ENCODE measurements around the gene PSMD3. TPM values are rescaled to one million over a fixed set of nuclear protein-coding genes. Genes with fewer than 3 reads are reported as not detected.

PSMD3 gene
- total and polyA plus RNA-seq, 2 experiments from 2014 or later, result 92.1 to 114 TPM

DNA sequence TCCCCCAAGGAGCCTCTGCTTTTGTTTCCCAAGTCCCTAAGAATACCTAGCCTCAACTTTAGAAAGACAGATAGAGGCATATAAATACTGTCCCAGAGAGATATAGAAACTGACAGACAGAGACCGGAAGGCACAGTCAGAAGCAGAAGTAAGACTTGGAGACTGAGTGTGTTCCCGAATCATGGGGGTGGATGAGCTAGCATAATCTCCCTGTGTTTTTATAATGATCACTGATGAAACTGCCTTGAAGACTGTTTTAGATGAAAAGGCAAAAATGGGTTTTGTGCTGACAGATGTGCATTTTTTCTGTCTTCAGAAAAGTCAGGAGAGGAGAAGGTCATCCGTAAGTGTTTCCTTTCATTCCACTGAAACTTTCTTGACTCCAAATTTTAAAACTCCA lies 8.3 kb upstream of the PSMD3 start:
- Histone ChIP-seq H3K9me2 (replicated peaks; ENCODE audit: insufficient read depth) (no peaks in the 10 kb centered on the region), H2AFZ (no peak overlapping the region), H3K27ac (peak overlapping the region; percentile 37), H3K79me2 (no peaks in the 10 kb centered on the region), H3K27me3 (no peaks in the 10 kb centered on the region), H3K4me2 (peak overlapping the region; percentile 0), H3K9me3 (ENCODE audit: low read depth) (no peaks in the 10 kb centered on the region), H3K4me1 (ENCODE audit: insufficient read depth) (no peaks in the 10 kb centered on the region), H3K4me3 (no peak overlapping the region), H4K20me1 (ENCODE audit: insufficient read depth, poor library complexity, severe bottlenecking) (no peaks in the 10 kb centered on the region), H3K36me3 (replicated peaks; ENCODE audit: insufficient read depth, low read depth) (no peaks in the 10 kb centered on the region)
- 38% methylated on average over 3 of the region's 3 CpGs for WGBS (ENCODE audit: low lambda C conversion rate, missing lambda C conversion rate)
- TF ChIP-seq EZH2phosphoT487 (IDR thresholded peaks at IDR 0.05; ENCODE audit: low read depth, severe bottlenecking, unreplicated experiment), result no peak
- TF ChIP-seq EZH2 (IDR thresholded peaks at IDR 0.05; ENCODE audit: borderline replicate concordance), result no peak
- no peak for TF ChIP-seq CTCF (IDR thresholded peaks at IDR 0.05; ENCODE audit: poor library complexity)
- no peak for DNase-seq (ENCODE audit: low spot score)

DNA sequence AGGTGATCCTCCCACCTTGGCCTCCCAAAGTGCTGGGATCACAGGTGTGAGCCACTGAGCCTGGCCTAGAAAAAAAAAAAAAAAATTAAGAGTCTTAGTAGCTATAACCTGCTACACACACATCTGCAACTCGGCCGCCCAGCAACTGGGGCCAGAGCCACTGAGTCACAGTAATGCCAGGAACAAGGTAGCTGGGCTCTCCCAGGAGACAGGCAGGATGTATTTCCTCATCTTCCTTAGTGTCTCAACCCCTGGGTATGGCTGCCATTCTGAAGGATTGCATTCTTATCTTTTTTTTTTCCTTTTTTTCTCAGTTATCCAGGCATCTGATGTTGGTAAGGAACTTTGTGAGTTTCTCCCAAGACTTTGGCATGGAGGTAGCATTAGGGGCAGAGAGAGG lies 7.1 kb upstream of the PSMD3 start:
- no peak for TF ChIP-seq CTCF (IDR thresholded peaks at IDR 0.05; ENCODE audit: poor library complexity)
- TF ChIP-seq EZH2 (IDR thresholded peaks at IDR 0.05; ENCODE audit: borderline replicate concordance), result no peak
- no peak for TF ChIP-seq EZH2phosphoT487 (IDR thresholded peaks at IDR 0.05; ENCODE audit: low read depth, severe bottlenecking, unreplicated experiment)
- H3K4me1 ChIP-seq (ENCODE audit: insufficient read depth), result no peaks in the 10 kb centered on the region
- H3K27me3 ChIP-seq, result no peaks in the 10 kb centered on the region
- no peaks in the 10 kb centered on the region for H3K9me2 ChIP-seq (replicated peaks; ENCODE audit: insufficient read depth)
- WGBS (ENCODE audit: low lambda C conversion rate, missing lambda C conversion rate), result 83% methylated on average over 2 of the region's 2 CpGs
- no peak overlapping the region for H3K4me2 ChIP-seq
- no peak overlapping the region for H3K27ac ChIP-seq
- DNase-seq (ENCODE audit: low spot score), result no peak
- no peaks in the 10 kb centered on the region for H4K20me1 ChIP-seq (ENCODE audit: insufficient read depth, poor library complexity, severe bottlenecking)
- no peak overlapping the region for H3K4me3 ChIP-seq
- no peaks in the 10 kb centered on the region for H3K9me3 ChIP-seq (ENCODE audit: low read depth)
- no peaks in the 10 kb centered on the region for H3K36me3 ChIP-seq (replicated peaks; ENCODE audit: insufficient read depth, low read depth)
- no peaks in the 10 kb centered on the region for H3K79me2 ChIP-seq
- H2AFZ ChIP-seq, result no peak overlapping the region

- Histone ChIP-seq H3K79me2 (no peaks in the 10 kb centered on the region), H2AFZ (no peak overlapping the region), H3K27ac (no peak overlapping the region), H3K9me3 (ENCODE audit: low read depth) (no peaks in the 10 kb centered on the region), H3K27me3 (no peaks in the 10 kb centered on the region), H3K36me3 (replicated peaks; ENCODE audit: insufficient read depth, low read depth) (no peaks in the 10 kb centered on the region), H3K4me3 (no peak overlapping the region), H3K4me1 (ENCODE audit: insufficient read depth) (no peaks in the 10 kb centered on the region), H4K20me1 (ENCODE audit: insufficient read depth, poor library complexity, severe bottlenecking) (no peaks in the 10 kb centered on the region), H3K9me2 (replicated peaks; ENCODE audit: insufficient read depth) (no peaks in the 10 kb centered on the region), H3K4me2 (no peak overlapping the region)
- no peak for DNase-seq (ENCODE audit: low spot score)
- no peak for TF ChIP-seq CTCF (IDR thresholded peaks at IDR 0.05; ENCODE audit: poor library complexity)
- TF ChIP-seq EZH2phosphoT487 (IDR thresholded peaks at IDR 0.05; ENCODE audit: low read depth, severe bottlenecking, unreplicated experiment), result no peak
- TF ChIP-seq EZH2 (IDR thresholded peaks at IDR 0.05; ENCODE audit: borderline replicate concordance), result no peak
- 84% methylated on average over 4 of the region's 5 CpGs for WGBS (ENCODE audit: low lambda C conversion rate, missing lambda C conversion rate)
Measured at GRCh38 chr17:39974433-39974832, 6.2 kb upstream of the PSMD3 start.

DNA sequence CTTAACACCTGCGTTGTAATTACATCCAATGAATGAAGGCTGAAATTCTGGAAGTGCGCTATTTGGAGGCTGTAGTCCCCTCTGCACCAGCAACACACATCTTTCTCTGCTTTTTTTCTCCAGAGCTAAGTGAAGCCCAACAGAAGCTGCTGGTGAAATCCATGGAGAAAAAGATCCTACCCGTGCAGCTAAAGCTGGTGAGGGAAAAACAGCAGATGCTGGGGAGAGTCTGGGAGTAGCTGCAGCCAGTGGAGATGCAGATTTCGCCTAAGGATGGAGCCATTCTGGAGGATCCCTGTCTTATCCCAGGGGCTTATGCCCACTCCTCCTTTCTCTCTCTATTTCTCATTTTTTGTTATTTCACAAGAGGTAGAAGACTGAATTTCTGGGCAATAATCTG lies 4.8 kb upstream of the PSMD3 start:
- H3K79me2 ChIP-seq, result no peaks in the 10 kb centered on the region
- H3K36me3 ChIP-seq (replicated peaks; ENCODE audit: insufficient read depth, low read depth), result no peaks in the 10 kb centered on the region
- H2AFZ ChIP-seq, result no peak overlapping the region
- 77% methylated on average over 4 of the region's 4 CpGs for WGBS (ENCODE audit: low lambda C conversion rate, missing lambda C conversion rate)
- no peaks in the 10 kb centered on the region for H3K9me2 ChIP-seq (replicated peaks; ENCODE audit: insufficient read depth)
- H3K4me3 ChIP-seq, result no peak overlapping the region
- TF ChIP-seq CTCF (IDR thresholded peaks at IDR 0.05; ENCODE audit: poor library complexity), result no peak
- no peak for TF ChIP-seq EZH2 (IDR thresholded peaks at IDR 0.05; ENCODE audit: borderline replicate concordance)
- no peak for TF ChIP-seq EZH2phosphoT487 (IDR thresholded peaks at IDR 0.05; ENCODE audit: low read depth, severe bottlenecking, unreplicated experiment)
- H3K4me2 ChIP-seq, result no peak overlapping the region
- H4K20me1 ChIP-seq (ENCODE audit: insufficient read depth, poor library complexity, severe bottlenecking), result no peaks in the 10 kb centered on the region
- H3K9me3 ChIP-seq (ENCODE audit: low read depth), result no peaks in the 10 kb centered on the region
- H3K27ac ChIP-seq, result no peak overlapping the region
- H3K4me1 ChIP-seq (ENCODE audit: insufficient read depth), result no peaks in the 10 kb centered on the region
- no peak for DNase-seq (ENCODE audit: low spot score)
- H3K27me3 ChIP-seq, result no peaks in the 10 kb centered on the region
